SK-N-SH treated with all-trans-retinoic acid at 6 μM for 48 hours (cell line): Measurements from ENCODE around the gene ENPP3.

ENCODE experiments used
- ATAC-seq: fragments of 200-7000 bp; cut with Tn5 transposase; 3 replicates; pipeline ENCODE4 v1.9.1; 2020; ENCODE audit warnings: mild to moderate bottlenecking, moderate library complexity
- ARNTL ChIP-seq: fragments of 450-650 bp; formaldehyde crosslinking; IDR thresholded peaks from 2 replicates; pipeline ENCODE4 v1.5.0; 2020; ENCODE audit warnings: low read depth, mild to moderate bottlenecking, moderate library complexity, borderline replicate concordance
- ESRRG ChIP-seq: fragments of 250-450 bp; sonication (Bioruptor Pico); IDR thresholded peaks from 2 replicates; pipeline ENCODE4 v1.6.1; 2021; ENCODE audit warnings: mild to moderate bottlenecking
- GLIS3 ChIP-seq: fragments of 250-450 bp; sonication (Bioruptor Pico); IDR thresholded peaks from 2 replicates; pipeline ENCODE4 v1.5.0; 2020; ENCODE audit warnings: mild to moderate bottlenecking, moderate library complexity
- ISL1 ChIP-seq: fragments of 250-450 bp; sonication (Bioruptor Pico); IDR thresholded peaks from 2 replicates; pipeline ENCODE4 v2.1.2; 2022; ENCODE audit warnings: mild to moderate bottlenecking, moderate library complexity
- OSR1 ChIP-seq: fragments of 250-450 bp; sonication (Bioruptor Pico); IDR thresholded peaks from 2 replicates; pipeline ENCODE4 v1.8.0; 2022; ENCODE audit warnings: moderate library complexity, mild to moderate bottlenecking, inconsistent platforms
- PATZ1 ChIP-seq: fragments of 250-450 bp; sonication (Bioruptor Pico); IDR thresholded peaks from 2 replicates; pipeline ENCODE4 v1.8.0; 2020; ENCODE audit warnings: mild to moderate bottlenecking, moderate library complexity, borderline replicate concordance
- POU6F1 ChIP-seq: fragments of 250-450 bp; sonication (Bioruptor Pico); IDR thresholded peaks from 2 replicates; pipeline ENCODE4 v1.8.0; 2021; ENCODE audit warnings: low read depth, mild to moderate bottlenecking, moderate library complexity, borderline replicate concordance
- PPARA ChIP-seq: fragments of 250-450 bp; sonication (Bioruptor Pico); IDR thresholded peaks from 2 replicates; pipeline ENCODE4 v1.5.0; 2020; ENCODE audit warnings: mild to moderate bottlenecking, borderline replicate concordance
- RARB ChIP-seq: fragments of 250-450 bp; sonication (Bioruptor Pico); IDR thresholded peaks from 2 replicates; pipeline ENCODE4 v1.8.0; 2021; ENCODE audit warnings: mild to moderate bottlenecking, moderate library complexity
- SNAI2 ChIP-seq: fragments of 250-450 bp; sonication (Bioruptor Pico); IDR thresholded peaks from 2 replicates; pipeline ENCODE4 v1.5.0; 2020; ENCODE audit warnings: mild to moderate bottlenecking, moderate library complexity
- TCF4 ChIP-seq: fragments of 250-450 bp; sonication (Bioruptor Pico); IDR thresholded peaks from 2 replicates; pipeline ENCODE4 v1.8.0; 2021; ENCODE audit warnings: mild to moderate bottlenecking, moderate library complexity, borderline replicate concordance
- TOX ChIP-seq: fragments of 250-450 bp; sonication (Bioruptor Pico); IDR thresholded peaks from 2 replicates; pipeline ENCODE4 v1.8.0; 2021; ENCODE audit warnings: mild to moderate bottlenecking, moderate library complexity, borderline replicate concordance
- ZFP3 ChIP-seq: fragments of 250-450 bp; sonication (Bioruptor Pico); IDR thresholded peaks from 2 replicates; pipeline ENCODE4 v1.5.0; 2020; ENCODE audit warnings: mild to moderate bottlenecking, moderate library complexity
- ZFP30 ChIP-seq: fragments of 450-650 bp; formaldehyde crosslinking; IDR thresholded peaks from 2 replicates; pipeline ENCODE4 v1.5.0; 2022; ENCODE audit warnings: mild to moderate bottlenecking, moderate library complexity
- ZNF565 ChIP-seq: fragments of 450-650 bp; formaldehyde crosslinking; conservative IDR thresholded peaks from 2 replicates; pipeline ENCODE4 v1.5.0; 2020; ENCODE audit warnings: low read depth, mild to moderate bottlenecking, moderate library complexity
- ZNF70 ChIP-seq: fragments of 450-650 bp; formaldehyde crosslinking; IDR thresholded peaks from 2 replicates; pipeline ENCODE4 v1.5.0; 2020; ENCODE audit warnings: mild to moderate bottlenecking, moderate library complexity
- TF ChIP-seq, protein P1 (sequence below): fragments of 250-450 bp; sonication (Bioruptor Pico); IDR thresholded peaks from 2 replicates; pipeline ENCODE4 v1.5.0; 2020; ENCODE audit warnings: mild to moderate bottlenecking, moderate library complexity

Gene ENPP3

GRCh38 chr6:131736811-131737210, 99.7 kb downstream of the ENPP3 start:
- TF ChIP-seq, protein P1, sequence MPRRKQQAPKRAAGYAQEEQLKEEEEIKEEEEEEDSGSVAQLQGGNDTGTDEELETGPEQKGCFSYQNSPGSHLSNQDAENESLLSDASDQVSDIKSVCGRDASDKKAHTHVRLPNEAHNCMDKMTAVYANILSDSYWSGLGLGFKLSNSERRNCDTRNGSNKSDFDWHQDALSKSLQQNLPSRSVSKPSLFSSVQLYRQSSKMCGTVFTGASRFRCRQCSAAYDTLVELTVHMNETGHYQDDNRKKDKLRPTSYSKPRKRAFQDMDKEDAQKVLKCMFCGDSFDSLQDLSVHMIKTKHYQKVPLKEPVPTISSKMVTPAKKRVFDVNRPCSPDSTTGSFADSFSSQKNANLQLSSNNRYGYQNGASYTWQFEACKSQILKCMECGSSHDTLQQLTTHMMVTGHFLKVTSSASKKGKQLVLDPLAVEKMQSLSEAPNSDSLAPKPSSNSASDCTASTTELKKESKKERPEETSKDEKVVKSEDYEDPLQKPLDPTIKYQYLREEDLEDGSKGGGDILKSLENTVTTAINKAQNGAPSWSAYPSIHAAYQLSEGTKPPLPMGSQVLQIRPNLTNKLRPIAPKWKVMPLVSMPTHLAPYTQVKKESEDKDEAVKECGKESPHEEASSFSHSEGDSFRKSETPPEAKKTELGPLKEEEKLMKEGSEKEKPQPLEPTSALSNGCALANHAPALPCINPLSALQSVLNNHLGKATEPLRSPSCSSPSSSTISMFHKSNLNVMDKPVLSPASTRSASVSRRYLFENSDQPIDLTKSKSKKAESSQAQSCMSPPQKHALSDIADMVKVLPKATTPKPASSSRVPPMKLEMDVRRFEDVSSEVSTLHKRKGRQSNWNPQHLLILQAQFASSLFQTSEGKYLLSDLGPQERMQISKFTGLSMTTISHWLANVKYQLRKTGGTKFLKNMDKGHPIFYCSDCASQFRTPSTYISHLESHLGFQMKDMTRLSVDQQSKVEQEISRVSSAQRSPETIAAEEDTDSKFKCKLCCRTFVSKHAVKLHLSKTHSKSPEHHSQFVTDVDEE, result no peak
- no peak for TF ChIP-seq ZNF70 (CRISPR knock-in tag)
- no peak for TF ChIP-seq TOX
- no peak for TF ChIP-seq ZFP30 (CRISPR knock-in tag)
- no peak for TF ChIP-seq RARB (CRISPR knock-in tag)
- TF ChIP-seq SNAI2 (CRISPR knock-in tag), result no peak
- TF ChIP-seq OSR1 (CRISPR knock-in tag), result no peak
- TF ChIP-seq ARNTL (CRISPR knock-in tag), result no peak
- no peak for TF ChIP-seq ZNF565 (CRISPR knock-in tag)
- no peak for TF ChIP-seq POU6F1 (CRISPR knock-in tag)
- TF ChIP-seq PATZ1 (CRISPR knock-in tag), result no peak
- no peak for TF ChIP-seq ESRRG
- no peak for TF ChIP-seq TCF4 (CRISPR knock-in tag)
- no peak for TF ChIP-seq ISL1 (CRISPR knock-in tag)
- no peak for TF ChIP-seq GLIS3 (CRISPR knock-in tag)
- TF ChIP-seq, all 23 proteins: peak for 0
- ATAC-seq, result no peak

DNA sequence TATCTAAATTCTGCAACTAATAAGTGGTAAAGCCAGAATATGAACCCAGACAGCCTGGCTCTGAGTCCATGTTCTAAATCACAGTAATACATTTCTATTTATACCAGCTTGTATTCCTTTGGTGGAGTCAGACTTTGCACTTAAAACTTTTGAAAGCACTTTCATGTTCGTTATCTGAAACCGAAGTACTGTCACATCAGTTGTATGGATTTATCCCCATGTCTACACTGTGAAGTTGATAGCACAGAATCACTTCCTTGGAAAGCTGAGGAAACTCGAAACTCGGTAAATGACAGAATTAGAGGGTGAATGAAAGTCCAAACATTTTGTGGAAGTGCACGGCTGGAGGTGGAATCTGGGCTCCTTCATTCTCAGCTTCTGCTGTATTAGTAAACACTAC, 102.0 kb downstream of the ENPP3 start:
- TF ChIP-seq PATZ1 (CRISPR knock-in tag), result no peak
- no peak for TF ChIP-seq ZFP3
- ATAC-seq, result no peak

- ATAC-seq, result no peak
- TF ChIP-seq ZNF565 (CRISPR knock-in tag) (no peak), PPARA (CRISPR knock-in tag) (no peak), PATZ1 (CRISPR knock-in tag) (no peak)
Measured at GRCh38 chr6:131740161-131740560, 103.1 kb downstream of the ENPP3 start.

GRCh38 chr6:131741688-131742393, 104.7 kb downstream of the ENPP3 start:
- no peak for ATAC-seq
- TF ChIP-seq, protein P1, result no peak
- no peak for TF ChIP-seq POU6F1 (CRISPR knock-in tag)
- TF ChIP-seq ZFP3, result no peak
- no peak for TF ChIP-seq OSR1 (CRISPR knock-in tag)
- no peak for TF ChIP-seq SNAI2 (CRISPR knock-in tag)
- no peak for TF ChIP-seq ISL1 (CRISPR knock-in tag)
